GM12891 (cell line): ENCODE measurements around the gene CRAMP1.

Experiments
- PAX5 ChIP-seq: IDR thresholded peaks from 2 replicates; pipeline ENCODE4 v1.6.1; 2011; ENCODE audit warnings: low read length, moderate library complexity, mild to moderate bottlenecking; ENCODE audit not compliant: insufficient read depth, severe bottlenecking
- POLR2A ChIP-seq: IDR thresholded peaks from 2 replicates; pipeline ENCODE4 v1.6.1; 2011; ENCODE audit warnings: low read depth, low read length, control low read depth
- POLR2AphosphoS5 ChIP-seq: IDR thresholded peaks from 2 replicates; pipeline ENCODE4 v1.6.1; 2011; ENCODE audit warnings: low read depth, low read length, control low read depth
- SPI1 ChIP-seq: IDR thresholded peaks from 2 replicates; pipeline ENCODE4 v1.6.1; 2011; ENCODE audit warnings: low read depth, low read length, control low read depth
- TAF1 ChIP-seq: IDR thresholded peaks from 2 replicates; pipeline ENCODE4 v1.6.1; 2011; ENCODE audit warnings: low read depth, low read length, control low read depth

DNA sequence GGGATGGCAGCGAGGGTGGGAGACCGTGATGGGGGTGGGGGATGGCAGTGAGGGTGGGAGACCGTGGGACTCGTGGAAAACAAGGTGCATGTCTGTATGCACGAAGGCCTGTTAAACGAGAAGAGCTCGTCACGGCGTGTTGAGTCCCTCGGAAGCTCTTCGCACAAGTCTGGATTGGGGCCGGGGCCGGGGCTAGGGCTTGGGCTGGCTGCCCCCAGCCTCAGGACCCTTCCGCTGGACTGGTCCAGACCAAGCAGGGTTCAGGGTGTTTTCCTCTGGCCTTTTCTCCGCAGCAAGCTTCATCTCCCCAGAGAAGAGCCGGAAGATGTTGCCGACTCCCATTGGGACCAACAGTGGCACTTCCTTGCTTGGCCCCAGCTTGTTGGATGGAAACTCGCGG is 58.2 kb downstream of the CRAMP1 start:
- TF ChIP-seq POLR2A: no peak
- TF ChIP-seq SPI1: no peak
- no peak for TF ChIP-seq POLR2AphosphoS5
- TF ChIP-seq TAF1: no peak
- TF ChIP-seq PAX5: no peak
